Right lobe of liver (tissue), 4 donors: Measurements from ENCODE around the gene SYTL3.

Source experiments
- POLR2A ChIP-seq: fragments of 450-650 bp; IDR thresholded peaks from one replicate; pipeline ENCODE4 v1.6.1; 2017; ENCODE audit warnings: antibody characterized with exemption, mild to moderate bottlenecking
- TF ChIP-seq, protein P1 (sequence below), 4 donors: fragments of 200-600 bp in 3 of 4; fragments of 450-650 bp in 1 of 4; IDR thresholded peaks; one replicate each; pipeline versions ENCODE4 v1.5.1 to v1.8.0; 2016 to 2022; ENCODE audit warnings: antibody characterized with exemption in 4 of 4, mild to moderate bottlenecking in 2 of 4
- donor health status: DM: no; HTN: no; CAD: no.
- donor health status: DM: no; HTN: no; CAD: no.
- donor health status: DM: no; HTN: yes; CAD: no.

DNA sequence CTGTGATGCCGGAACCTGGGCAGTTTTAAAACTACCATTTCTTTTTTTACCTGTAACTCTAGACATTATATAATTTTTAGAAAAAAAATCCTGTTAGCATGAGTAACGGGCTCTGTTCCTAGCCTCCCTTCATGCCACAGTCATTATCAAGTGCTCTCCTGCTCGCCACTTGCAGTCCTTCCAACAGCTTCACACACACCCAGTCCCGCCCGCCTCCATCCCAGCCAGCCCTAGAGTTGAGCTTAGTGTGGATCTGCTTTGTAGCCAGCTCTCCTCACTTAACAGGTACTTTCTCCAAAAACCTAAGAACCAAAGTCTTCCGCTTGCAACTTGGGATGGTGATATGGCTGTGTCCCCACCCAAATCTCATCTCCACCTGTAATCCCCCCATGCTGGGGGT lies 117.9 kb downstream of the SYTL3 start:
- no peak for TF ChIP-seq POLR2A
- TF ChIP-seq, protein P1, sequence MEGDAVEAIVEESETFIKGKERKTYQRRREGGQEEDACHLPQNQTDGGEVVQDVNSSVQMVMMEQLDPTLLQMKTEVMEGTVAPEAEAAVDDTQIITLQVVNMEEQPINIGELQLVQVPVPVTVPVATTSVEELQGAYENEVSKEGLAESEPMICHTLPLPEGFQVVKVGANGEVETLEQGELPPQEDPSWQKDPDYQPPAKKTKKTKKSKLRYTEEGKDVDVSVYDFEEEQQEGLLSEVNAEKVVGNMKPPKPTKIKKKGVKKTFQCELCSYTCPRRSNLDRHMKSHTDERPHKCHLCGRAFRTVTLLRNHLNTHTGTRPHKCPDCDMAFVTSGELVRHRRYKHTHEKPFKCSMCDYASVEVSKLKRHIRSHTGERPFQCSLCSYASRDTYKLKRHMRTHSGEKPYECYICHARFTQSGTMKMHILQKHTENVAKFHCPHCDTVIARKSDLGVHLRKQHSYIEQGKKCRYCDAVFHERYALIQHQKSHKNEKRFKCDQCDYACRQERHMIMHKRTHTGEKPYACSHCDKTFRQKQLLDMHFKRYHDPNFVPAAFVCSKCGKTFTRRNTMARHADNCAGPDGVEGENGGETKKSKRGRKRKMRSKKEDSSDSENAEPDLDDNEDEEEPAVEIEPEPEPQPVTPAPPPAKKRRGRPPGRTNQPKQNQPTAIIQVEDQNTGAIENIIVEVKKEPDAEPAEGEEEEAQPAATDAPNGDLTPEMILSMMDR (IDR thresholded peaks at IDR 0.05), result no peak
